ENCODE measurements around the gene SERTM1.

- TF ChIP-seq POLR2AphosphoS5 (IDR thresholded peaks at IDR 0.05) (no peak), CTCF (IDR thresholded peaks at IDR 0.05; ENCODE audit: poor library complexity, severe bottlenecking) (no peak), SMC3 (conservative IDR thresholded peaks at IDR 0.05; ENCODE audit: poor library complexity) (no peak), MXI1 (conservative IDR thresholded peaks at IDR 0.05; ENCODE audit: poor library complexity, severe bottlenecking) (no peak), EZH2 (IDR thresholded peaks at IDR 0.05; ENCODE audit: borderline replicate concordance, insufficient read depth, low read length, poor library complexity, severe bottlenecking) (no peak), REST (IDR thresholded peaks at IDR 0.05; ENCODE audit: borderline replicate concordance) (no peak), EP300 (conservative IDR thresholded peaks at IDR 0.05; ENCODE audit: poor library complexity, severe bottlenecking) (no peak), RAD21 (conservative IDR thresholded peaks at IDR 0.05) (no peak), TAF1 (IDR thresholded peaks at IDR 0.05; ENCODE audit: low read depth) (no peak)
Observed at GRCh38 chr13:36710396-36710795, 36.6 kb downstream of the SERTM1 start.

All from neural cell (in vitro differentiated cells).